Frontal cortex (tissue), 4 donors: ENCODE measurements around the gene THSD7B. TPM values are rescaled to one million over a fixed set of nuclear protein-coding genes. Genes with fewer than 3 reads are reported as not detected.
"Not testable (repeated sequence)": the region's sequence is repeated elsewhere in the genome, so short reads cannot be mapped to it uniquely, and the experiment has no call there.

ENCODE experiments used
- DNase-seq, 2 donors: peaks; one replicate each; pipeline ENCODE4 v3.0.0; 2012; ENCODE audit warnings: low spot score in 2 of 2
- FAIRE-seq: peaks from 2 replicates; lab custom pipeline; 2012; peaks lifted over from hg19 to GRCh38; lab: Jason Lieb, UNC
- total RNA-seq: library from RNA; depleted of rRNA; stranded (reverse); fragments of >200 nt; gene quantifications from one replicate; pipeline ENCODE4 v1.2.3, GENCODE V29; 2014
- donor health status: control.
- donor health status: control.
- donor health status: control.

THSD7B gene
- total RNA-seq, 1 donor from 2014 or later = 13.9 TPM

DNA sequence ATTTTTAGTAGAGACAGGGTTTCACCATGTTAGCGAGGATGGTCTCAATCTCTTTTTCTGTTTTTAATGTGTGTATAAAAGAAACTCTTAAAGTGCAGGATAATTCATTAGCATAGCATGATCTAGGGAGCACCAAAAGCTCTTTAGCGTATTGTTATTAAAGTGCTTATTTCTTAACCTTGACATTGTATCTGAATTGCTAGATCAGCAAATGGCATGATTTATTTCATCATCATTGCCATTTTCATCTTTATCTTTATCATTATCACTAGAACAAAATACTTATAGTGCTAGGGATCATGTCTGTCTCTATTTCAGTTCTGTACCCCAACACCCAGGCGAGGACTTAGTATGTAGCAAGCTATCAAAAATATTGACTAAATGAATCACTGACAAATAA is 805.1 kb downstream of the THSD7B start:
- no peak for FAIRE-seq
- DNase-seq = no peak

DNA sequence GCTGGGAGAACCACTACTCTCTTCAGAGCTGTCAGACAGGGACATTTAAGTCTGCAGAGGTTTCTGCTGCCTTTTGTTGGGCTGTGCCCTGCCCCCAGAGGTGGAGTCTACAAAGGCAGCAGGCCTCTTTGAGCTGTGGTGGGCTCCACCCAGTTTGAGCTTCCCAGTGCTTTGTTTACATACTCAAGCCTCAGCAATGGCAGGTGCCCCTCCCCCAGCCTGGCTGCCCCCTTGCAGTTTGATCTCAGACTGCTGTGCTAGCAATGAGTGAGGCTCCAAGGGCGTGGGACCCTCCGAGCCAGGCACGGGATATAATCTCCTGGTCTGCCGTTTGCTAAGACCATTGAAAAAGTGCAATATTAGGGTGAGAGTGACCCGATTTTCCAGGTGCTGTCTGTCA is 822.5 kb downstream of the THSD7B start:
- not testable (repeated sequence) for FAIRE-seq, DNase-seq

DNA sequence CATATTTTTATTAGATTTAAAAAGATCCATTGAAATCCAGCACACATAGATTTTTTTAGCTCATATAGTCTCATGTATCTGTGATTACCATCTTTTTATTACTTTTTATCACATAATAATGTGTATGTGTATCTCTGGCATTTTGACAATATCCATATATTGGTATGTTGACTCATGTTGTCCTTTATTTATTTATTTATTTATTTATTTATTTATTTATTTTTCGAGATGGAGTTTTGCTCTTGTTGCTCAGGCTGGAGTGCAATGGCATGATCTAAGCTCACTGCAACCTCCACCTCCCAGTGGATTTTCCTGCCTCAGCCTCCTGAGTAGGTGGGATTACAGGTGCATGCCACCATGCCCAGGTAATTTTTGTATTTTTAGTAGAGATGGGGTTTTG is 823.2 kb downstream of the THSD7B start:
- FAIRE-seq, DNase-seq: not testable (repeated sequence)

DNA sequence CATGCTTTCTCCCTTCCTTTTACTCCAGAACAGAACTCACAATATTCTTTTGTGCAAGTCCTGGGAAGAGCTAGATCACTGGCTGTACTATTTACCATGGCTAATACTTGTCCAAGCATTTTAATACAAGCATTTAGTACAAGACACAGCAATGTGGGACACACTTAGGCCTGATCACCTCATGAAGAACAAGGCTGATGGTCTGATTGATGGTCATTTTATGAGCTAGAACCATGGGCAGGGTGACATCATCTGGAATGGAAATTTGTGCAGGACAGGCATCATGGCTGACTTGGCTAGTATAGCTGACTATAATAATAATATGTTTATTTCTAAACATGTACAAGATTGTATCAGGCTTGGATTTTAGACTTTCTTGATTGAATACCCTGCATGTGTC is 824.8 kb downstream of the THSD7B start:
- FAIRE-seq (no peak), DNase-seq (no peak)

DNA sequence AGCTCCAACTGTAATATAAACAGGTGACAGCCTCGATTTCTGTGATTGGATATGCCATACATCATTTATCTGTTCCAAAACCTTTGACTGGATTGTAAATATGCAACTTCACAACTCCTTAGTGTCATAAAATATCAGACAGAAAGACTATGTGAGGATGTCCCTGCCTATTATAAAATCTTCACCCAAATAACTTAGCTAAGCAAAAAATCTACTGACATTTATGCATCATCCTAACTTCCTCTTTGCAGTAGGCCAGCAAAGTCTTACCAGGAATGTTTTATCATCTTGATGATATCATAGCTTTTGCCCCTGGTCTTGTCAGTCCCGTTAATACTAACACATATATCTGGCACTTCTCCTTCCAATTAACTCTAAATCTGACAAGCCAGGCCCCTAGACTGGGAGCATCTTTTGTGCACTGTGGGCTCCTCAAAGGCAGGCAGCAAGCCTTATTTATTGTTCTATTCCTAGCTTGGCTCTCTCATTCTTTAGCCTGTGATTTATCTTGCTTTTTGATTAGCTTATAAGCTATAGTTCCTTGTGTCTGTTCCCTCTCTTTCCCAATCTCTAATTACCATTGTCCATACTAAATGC is 842.5 kb downstream of the THSD7B start:
- no peak for FAIRE-seq
- no peak for DNase-seq

DNA sequence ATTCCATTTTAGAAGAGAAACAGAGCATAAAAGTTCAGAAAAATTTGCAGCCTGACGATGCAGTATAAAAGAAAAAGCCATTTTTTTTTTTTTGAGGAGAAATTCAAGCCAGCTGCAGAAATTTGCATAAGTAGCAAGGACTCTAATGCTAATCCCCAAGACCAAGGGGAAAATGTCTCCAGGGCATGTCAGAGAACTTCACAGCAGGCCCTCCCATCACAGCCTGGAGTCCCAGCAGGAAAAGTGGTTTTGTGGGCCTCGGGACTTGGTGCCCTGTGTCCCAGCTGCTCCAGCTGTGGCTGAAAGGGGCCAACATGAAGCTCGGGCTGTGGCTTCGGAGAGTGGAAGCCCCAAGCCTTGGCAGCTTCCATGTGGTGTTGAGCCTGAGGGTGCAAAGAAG is 873.6 kb downstream of the THSD7B start:
- no peak for FAIRE-seq
- DNase-seq = no peak

DNA sequence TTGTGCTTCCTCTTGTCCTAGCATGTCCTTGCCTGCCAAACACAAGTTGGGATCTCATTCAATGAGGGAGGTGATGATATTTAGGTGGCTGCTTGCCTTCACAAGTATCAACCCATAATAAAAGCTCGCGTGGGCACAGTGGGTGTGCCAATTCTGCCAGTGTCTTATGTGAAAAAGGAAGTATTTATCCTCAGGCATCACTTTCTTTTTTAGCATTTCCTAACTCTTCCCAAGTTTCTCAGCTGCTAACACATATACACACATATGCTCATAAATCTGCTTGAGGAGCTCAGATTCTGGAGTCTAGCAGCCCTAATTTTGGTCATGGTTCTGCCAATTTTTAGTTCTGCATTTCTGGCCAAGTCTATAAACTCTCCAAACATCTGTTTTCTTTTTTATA is 879.4 kb downstream of the THSD7B start:
- no peak for FAIRE-seq
- DNase-seq = no peak

DNA sequence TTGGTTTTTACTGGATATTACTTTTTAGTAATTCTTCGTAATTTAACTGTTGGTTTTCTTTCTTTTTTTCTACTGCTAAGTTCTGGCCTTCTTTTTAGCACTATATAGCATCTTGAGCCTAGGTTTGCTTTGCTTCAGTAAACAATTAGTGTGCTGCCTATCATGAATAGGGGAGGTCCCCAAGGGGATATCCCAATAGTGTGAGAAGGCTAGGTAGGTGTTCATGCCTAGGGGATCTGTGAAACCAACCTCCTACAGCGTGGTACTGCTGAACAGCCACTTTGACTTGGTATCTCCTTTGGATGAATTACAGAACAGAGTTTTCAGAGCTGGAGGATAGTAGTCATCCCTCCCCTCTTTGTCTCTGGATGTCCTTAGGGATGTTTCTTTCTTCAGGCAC is 888.7 kb downstream of the THSD7B start:
- DNase-seq (no peak), FAIRE-seq (no peak)

DNA sequence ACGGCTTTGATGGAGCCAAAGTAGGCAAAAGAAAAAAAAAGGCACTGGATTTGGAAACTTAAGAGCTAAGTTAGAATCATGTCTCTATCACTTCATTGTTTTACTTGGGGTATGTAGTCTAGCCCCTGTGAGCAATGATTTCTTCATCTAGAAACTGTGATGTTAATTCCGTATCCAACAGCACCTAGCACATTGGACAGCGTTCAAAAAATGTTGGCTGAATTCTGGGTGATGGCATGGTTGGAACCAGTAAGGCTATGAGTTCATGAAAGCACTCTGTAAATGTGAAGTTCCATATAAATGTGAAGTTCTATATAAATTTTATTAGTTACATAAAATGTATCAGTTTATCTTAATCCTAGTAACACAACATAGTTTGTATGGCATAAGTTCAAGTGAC is 890.5 kb downstream of the THSD7B start:
- FAIRE-seq (no peak), DNase-seq (no peak)

DNA sequence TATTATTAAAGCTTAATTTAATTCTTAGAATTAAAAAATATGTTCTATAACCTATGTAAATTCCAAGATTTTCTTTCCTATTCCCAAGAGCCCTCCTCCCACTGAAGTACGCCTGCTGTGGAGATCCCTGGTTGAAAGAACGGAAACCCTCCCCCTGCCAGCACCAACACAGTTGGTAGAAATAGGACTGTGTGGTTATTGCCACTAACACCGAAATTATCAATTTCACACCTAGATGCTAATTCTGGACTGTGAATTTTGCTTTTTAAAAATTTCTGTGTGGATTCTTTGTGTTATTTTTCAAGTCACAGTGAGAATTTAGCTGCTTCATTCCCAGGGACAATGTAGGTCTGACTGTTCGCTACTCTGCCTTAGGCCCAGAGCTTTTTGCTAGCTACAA is 893.1 kb downstream of the THSD7B start:
- no peak for DNase-seq
- FAIRE-seq = no peak

DNA sequence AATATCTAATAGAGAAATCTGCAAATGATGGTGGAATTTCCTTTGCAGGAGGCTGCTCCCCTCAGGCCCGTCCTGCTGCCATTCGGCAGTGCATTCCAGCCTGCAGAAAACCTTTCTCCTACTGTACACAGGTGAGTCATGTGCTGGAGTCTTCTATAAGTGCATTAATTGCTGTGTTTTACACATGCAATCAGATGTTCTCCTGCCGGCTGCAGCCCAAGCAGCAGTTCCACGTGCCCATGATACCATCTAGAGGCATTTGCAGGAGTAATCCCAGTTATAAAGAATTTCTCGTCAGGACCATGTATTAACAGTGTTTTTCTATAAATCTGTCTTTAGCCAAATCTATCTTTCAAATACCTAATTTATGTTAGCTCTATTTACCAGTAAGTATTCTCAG is 894.3 kb downstream of the THSD7B start:
- DNase-seq = peak in 1 of 2 donors; percentile 4
- FAIRE-seq = no peak

DNA sequence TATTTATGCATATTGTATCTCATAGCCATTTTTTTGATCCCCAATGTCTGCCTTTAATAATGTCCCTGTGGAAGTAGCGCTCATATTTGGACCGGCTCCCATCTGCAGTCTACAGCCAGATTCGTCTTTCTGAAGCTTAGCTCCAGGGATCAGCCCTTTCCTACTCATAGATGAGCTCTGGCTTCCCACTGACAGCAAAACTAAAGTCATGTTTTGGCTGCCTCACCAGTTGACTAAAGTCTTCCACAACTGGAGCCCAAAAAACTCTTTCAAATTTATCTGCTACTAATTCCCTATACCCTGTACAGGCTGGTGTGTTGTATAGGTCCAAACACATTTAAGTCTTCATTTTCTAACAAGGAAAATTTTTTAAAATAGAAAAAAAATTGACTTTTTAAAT is 904.8 kb downstream of the THSD7B start:
- DNase-seq = no peak
- FAIRE-seq = no peak

DNA sequence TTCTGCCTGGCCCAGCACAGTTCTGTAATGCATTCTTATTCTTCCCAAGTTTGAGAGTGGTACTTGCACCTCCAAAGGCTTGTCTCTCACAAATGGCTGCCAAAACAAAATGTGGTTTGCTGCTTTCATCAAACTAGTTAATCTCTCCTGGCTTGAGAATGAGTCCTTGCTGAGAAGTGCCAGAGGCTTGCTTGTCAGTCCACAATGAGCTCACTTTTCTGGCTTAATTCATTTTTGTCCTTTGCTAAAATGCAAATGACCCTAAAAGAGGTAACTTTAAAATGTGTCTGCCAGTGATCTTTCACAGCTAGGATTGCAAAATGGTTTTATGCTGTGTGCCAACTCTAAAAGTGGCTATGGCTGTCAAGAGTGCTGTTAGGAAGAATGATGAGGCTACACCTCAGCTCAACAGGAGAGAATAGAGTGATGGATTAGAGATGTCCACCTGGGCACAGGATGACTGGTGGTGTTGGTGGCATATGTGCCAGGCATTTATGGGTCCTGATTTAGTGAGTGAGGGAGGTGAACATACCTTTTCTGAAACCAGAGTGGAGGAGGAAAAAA is 907.7 kb downstream of the THSD7B start:
- no peak for FAIRE-seq
- no peak for DNase-seq

DNA sequence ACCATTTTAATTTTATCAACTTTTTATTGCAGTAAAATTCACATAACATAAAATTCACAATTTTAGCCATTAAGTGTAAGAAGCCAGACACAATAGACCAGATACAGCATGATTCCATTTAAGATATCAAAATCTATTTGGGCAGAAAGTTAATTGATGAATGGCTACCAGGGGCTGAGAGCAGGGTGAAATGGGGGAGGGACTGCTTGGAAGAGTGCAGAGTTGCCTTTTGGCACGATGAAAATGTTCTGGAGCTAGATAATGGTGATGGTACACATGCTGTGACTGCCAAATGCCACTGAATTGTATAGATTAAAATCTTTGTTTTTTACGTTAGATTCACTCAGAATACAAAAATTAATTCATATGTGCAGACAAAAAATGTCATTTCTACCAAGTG is 909.6 kb downstream of the THSD7B start:
- no peak for DNase-seq
- no peak for FAIRE-seq

DNA sequence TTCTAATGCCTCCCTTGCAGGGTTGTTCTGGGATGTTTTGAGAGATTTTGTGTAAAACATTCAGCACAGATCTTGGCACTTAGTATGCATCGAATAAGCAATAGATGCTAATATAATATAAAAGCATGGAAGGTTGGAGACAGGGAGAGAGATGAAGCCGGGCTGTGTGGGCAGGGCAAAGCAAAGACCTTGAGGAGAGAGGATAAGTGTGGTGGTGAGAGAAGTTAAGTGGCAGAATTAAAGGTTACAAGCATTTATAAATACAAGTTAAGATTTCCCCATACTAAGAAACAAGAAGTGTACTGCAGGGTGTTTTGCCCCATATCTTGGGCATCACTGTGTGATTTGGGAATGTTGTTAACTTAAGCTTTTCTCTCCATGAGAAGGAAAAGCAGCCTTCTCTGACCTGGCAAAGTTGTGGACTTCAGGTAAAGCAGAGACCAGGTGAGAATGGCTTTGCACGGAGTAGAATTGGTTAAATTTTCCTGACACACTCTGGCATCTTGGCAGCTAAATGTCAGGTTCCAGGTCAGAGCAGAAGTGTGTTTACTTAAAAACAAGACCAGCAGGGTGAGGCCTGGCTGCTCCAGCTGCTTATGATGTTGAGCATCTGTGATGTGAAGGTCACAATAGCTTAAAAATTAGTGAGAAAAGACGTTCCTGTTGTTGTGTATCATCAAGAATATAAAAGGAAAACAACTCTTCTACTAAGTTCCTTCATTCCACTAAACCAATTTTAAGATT is 910.4 kb downstream of the THSD7B start:
- no peak for DNase-seq
- FAIRE-seq = no peak

DNA sequence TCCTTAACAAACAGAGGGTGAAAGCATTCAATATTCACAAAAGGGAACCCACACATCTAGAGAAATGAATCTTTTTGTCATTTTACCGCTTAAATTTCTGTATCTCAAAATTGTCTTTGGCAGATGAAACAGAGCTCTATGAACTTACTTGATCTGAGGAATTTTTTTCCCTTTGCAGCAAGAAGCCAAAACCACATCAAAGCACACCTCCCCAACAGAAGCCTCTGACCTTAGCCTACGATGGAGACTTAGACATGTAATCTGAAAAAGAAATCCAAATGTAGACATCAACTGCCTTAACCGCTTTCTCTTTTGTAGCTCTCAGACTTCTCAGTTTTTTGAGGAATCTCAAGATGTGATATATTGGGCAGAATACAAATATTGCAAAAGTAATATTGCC is 911.0 kb downstream of the THSD7B start:
- FAIRE-seq (no peak), DNase-seq (no peak)

DNA sequence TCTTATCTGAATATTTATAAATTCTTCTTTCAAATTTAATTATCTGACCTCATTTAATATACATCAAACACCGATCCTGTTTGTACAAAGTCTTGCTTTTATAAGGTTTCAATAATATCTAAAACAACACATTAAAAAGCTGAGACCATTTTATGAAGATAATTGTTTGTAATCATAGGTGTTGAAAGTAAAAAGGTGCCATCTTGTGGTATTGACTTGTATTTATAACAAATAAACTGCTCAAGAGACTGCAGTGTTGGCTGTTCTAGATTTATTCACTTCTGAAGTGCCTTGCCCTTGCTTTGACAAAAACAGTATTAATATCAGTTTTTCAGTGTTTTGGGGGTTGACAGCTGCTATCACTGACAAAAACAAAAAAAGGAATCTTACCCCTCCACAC is 912.1 kb downstream of the THSD7B start:
- FAIRE-seq = no peak

DNA sequence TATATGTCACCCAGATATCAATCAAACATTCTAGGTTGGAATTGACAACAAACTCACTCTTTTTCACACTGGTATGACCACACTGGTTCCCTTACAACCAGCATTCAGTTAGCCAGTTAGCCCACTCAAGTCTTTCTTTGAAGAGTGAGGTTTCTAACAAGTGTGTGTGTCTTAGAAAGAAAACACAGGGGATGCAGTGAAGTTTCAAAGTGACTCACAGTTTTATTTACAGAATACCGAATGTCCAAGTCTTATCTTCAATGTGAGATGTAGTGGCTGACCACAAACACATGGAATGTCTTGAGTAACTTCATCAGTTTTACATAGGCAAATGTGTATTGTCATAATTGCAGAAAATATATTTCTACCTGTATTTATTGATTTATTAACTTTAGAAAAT is 924.2 kb downstream of the THSD7B start:
- no peak for FAIRE-seq

More for the DNA sequence above, 912.1 kb downstream of the THSD7B start:
- peak in 1 of 2 donors; percentile 2 for DNase-seq

DNA sequence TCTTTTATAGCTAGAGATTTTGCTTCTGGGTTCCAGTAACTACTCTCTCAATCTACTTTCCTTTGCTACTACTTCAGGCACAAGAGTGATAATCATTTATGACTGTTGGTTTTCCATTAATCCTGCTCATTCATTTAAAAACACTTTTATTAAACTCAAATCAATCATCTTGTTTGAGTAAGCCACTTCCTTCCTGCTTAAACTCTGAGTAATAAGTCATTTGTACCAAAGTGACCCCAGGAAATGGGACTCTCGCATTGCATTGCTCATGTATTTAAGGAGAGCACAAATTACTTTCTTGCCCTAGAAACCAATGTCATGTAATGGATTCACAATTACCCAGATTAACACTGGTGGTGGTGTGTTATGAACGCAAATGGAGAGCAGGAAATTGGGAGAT is 928.2 kb downstream of the THSD7B start:
- FAIRE-seq (no peak), DNase-seq (no peak)

More for the DNA sequence above, 924.2 kb downstream of the THSD7B start:
- no peak for DNase-seq

DNA sequence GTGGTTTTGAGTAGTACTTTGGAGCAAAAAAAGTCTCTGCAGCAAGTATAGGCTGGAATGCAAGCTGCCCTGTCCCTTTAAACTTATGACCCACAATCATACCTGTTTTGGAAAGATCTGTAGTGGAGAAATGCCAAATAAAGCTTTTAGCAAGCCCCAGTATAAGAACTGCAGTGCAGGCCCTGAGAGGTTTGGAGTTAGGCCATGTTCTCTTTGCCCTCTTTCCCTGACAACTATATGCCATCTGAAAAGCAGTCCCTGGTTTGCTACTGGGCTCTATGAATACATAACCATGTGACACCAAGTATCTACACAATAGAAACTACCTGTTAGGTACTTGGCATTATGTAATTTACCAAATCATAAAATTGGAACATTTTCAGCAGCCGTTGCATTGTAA is 931.6 kb downstream of the THSD7B start:
- FAIRE-seq (no peak), DNase-seq (no peak)

DNA sequence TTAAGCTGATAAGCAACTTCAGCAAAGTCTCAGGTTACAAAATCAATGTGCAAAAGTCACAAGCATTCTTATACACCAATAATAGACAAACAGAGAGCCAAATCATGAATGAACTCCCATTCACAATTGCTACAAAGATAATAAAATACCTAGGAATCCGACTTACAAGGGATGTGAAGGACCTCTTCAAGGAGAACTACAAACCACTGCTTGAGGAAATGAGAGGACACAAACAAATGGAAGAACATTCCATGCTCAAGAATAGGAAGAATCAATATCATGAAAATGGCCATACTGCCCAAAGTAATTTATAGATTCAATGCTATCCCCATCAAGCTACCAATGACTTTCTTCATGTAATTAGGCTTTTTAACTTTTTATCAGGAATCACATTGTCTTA is 934.9 kb downstream of the THSD7B start:
- DNase-seq, FAIRE-seq: not testable (repeated sequence)
